Transverse colon (tissue), 4 donors: ENCODE results near the gene CTNND2. TPM values are rescaled to one million over a fixed set of nuclear protein-coding genes. Genes with fewer than 3 reads are reported as not detected.

Experiments
- DNase-seq: peaks from one replicate; pipeline ENCODE4 v3.0.0-alpha.2; 2019
- H3K27ac ChIP-seq, 4 donors: fragments of 200-600 bp; sonication (generic); 2 replicates each; pipeline ENCODE4 v1.5.1; 2016 to 2018; ENCODE audit warnings: inconsistent platforms in 4 of 4
- H3K27me3 ChIP-seq: fragments of 200-600 bp; sonication (generic); 2 replicates; pipeline ENCODE4 v1.5.1; 2017; ENCODE audit warnings: inconsistent platforms
- H3K36me3 ChIP-seq, 4 donors: fragments of 200-600 bp; sonication (generic); 2 replicates each; pipeline ENCODE4 v1.5.1; 2017 to 2019; ENCODE audit warnings: inconsistent platforms in 4 of 4
- H3K4me1 ChIP-seq, 4 donors: fragments of 200-600 bp; sonication (generic); 2 replicates each; pipeline ENCODE4 v1.5.1; 2017 to 2020; ENCODE audit warnings: inconsistent platforms in 4 of 4
- H3K4me3 ChIP-seq, 4 donors: fragments of 200-600 bp; sonication (generic); 1 replicate in 1 of 4; 2 replicates in 3 of 4; pipeline versions ENCODE4 v1.5.1 to v1.6.1; 2017 to 2019; ENCODE audit warnings: inconsistent platforms in 4 of 4
- H3K9me3 ChIP-seq, 2 donors: fragments of 200-600 bp; sonication (generic); 2 replicates each; pipeline ENCODE4 v1.5.1; 2017 to 2019; ENCODE audit warnings: inconsistent platforms in 2 of 2
- CTCF ChIP-seq, 5 experiments: fragments of 200-600 bp in 3 of 5; fragments of 450-650 bp in 2 of 5; sonication (generic) in 3 of 5; IDR thresholded peaks; 1 replicate in 2 of 5; 2 replicates in 3 of 5; pipeline ENCODE4 v1.5.1; 2016 to 2017; ENCODE audit warnings: antibody characterized with exemption in 5 of 5, inconsistent platforms in 3 of 5, mild to moderate bottlenecking in 2 of 5, moderate library complexity in 1 of 5
- EP300 ChIP-seq: sonication (generic); formaldehyde crosslinking; IDR thresholded peaks from one replicate; pipeline ENCODE4 v1.6.1; 2017; ENCODE audit warnings: antibody characterized with exemption, low read depth
- POLR2A ChIP-seq: fragments of 450-650 bp; IDR thresholded peaks from one replicate; pipeline ENCODE4 v1.6.1; 2016; ENCODE audit warnings: antibody characterized with exemption, mild to moderate bottlenecking, moderate library complexity
- POLR2AphosphoS5 ChIP-seq, 3 donors: sonication (generic); formaldehyde crosslinking; IDR thresholded peaks; one replicate each; pipeline ENCODE4 v1.6.1; 2016; ENCODE audit warnings: antibody characterized with exemption in 3 of 3
- WGBS, 2 donors: methylation state at CpG; one replicate each; pipeline ENCODE4 v1.1.5; 2018; ENCODE audit warnings: low coverage in 1 of 2; 5-methylcytosine and 5-hydroxymethylcytosine counted together
- in situ Hi-C, 4 donors: fragments of 200-750 bp; cut with MboI; loops; one replicate each; pipeline versions ENCODE4 v1.15.0 to v1.15.1; 2017; ENCODE audit warnings: low sequenced_read_pairs in 3 of 4, low pct_ligation_motif_present in 1 of 4, low pct_unique_long_range_greater_than_20kb in 1 of 4
- intact Hi-C: fragments of 100-400 bp; cut with DNase I; formaldehyde crosslinking; loops from one replicate; pipeline ENCODE4 v1.15.1; 2023; ENCODE audit warnings: low total_unique reads
- total RNA-seq, 4 donors: library from RNA; depleted of rRNA; stranded (reverse); fragments of >200 nt; gene quantifications; one replicate each; pipeline ENCODE4 v1.1.0, GENCODE V29; 2016

The CTNND2 gene
- total RNA-seq, 4 donors from 2014 or later: 1.9 to 2.1 TPM; not detected in 2

GRCh38 chr5:11171236-11171635 lies 733.0 kb downstream of the CTNND2 start:
- no peak for DNase-seq
- in situ Hi-C loops (no loop called here), intact Hi-C loops (no loop called here)
- H3K36me3 ChIP-seq: no peaks in the 10 kb centered on the region
- H3K27me3 ChIP-seq: no peaks in the 10 kb centered on the region
- WGBS, 2 donors: 39 to 90% methylated on average over 1 of the region's 1 CpG
- TF ChIP-seq POLR2AphosphoS5 (IDR thresholded peaks at IDR 0.05) (no peak), POLR2A (no peak), EP300 (no peak), CTCF (IDR thresholded peaks at IDR 0.05) (no peak)
- H3K27ac ChIP-seq: no peak overlapping the region
- no peaks in the 10 kb centered on the region for H3K4me1 ChIP-seq
- H3K9me3 ChIP-seq: no peaks in the 10 kb centered on the region
- H3K4me3 ChIP-seq: no peak overlapping the region

GRCh38 chr5:11166923-11167322 lies 737.3 kb downstream of the CTNND2 start:
- H3K27me3 ChIP-seq: no peaks in the 10 kb centered on the region
- no peaks in the 10 kb centered on the region for H3K4me1 ChIP-seq
- in situ Hi-C loops: no loop called here
- H3K4me3 ChIP-seq: no peak overlapping the region
- no peaks in the 10 kb centered on the region for H3K36me3 ChIP-seq
- H3K9me3 ChIP-seq: no peaks in the 10 kb centered on the region
- TF ChIP-seq CTCF (IDR thresholded peaks at IDR 0.05) (no peak), POLR2A (no peak), EP300 (no peak), POLR2AphosphoS5 (IDR thresholded peaks at IDR 0.05) (no peak)
- intact Hi-C loops: no loop called here
- H3K27ac ChIP-seq: no peak overlapping the region
- no peak for DNase-seq
- WGBS, 2 donors: 78 to 81% methylated on average over 7 of the region's 7 CpGs

GRCh38 chr5:11164531-11165294 lies 739.5 kb downstream of the CTNND2 start:
- no peaks in the 10 kb centered on the region for H3K4me1 ChIP-seq
- in situ Hi-C loops: no loop called here
- H3K27me3 ChIP-seq: no peaks in the 10 kb centered on the region
- no peak overlapping the region for H3K4me3 ChIP-seq
- TF ChIP-seq EP300: no peak
- TF ChIP-seq POLR2AphosphoS5 (IDR thresholded peaks at IDR 0.05): no peak
- TF ChIP-seq POLR2A: no peak
- no peak for TF ChIP-seq CTCF (IDR thresholded peaks at IDR 0.05)
- DNase-seq: no peak
- no peak overlapping the region for H3K27ac ChIP-seq
- intact Hi-C loops: no loop called here
- 76% methylated on average over 5 to 6 of the region's 6 CpGs for WGBS, 2 donors
- H3K9me3 ChIP-seq: no peaks in the 10 kb centered on the region
- no peaks in the 10 kb centered on the region for H3K36me3 ChIP-seq

GRCh38 chr5:11157132-11157531 lies 747.1 kb downstream of the CTNND2 start:
- no peaks in the 10 kb centered on the region for H3K27me3 ChIP-seq
- H3K36me3 ChIP-seq: no peaks in the 10 kb centered on the region
- no peak for DNase-seq
- H3K4me1 ChIP-seq: no peaks in the 10 kb centered on the region
- in situ Hi-C loops: no loop called here
- no peaks in the 10 kb centered on the region for H3K9me3 ChIP-seq
- intact Hi-C loops: no loop called here
- H3K27ac ChIP-seq: no peak overlapping the region
- TF ChIP-seq POLR2AphosphoS5 (IDR thresholded peaks at IDR 0.05) (no peak), POLR2A (no peak), EP300 (no peak), CTCF (IDR thresholded peaks at IDR 0.05) (no peak)
- WGBS, 2 donors: 72 to 73% methylated on average over 3 of the region's 3 CpGs
- no peak overlapping the region for H3K4me3 ChIP-seq
